ENCODE results near the gene LRP2. TPM values are rescaled to one million over a fixed set of nuclear protein-coding genes. Genes with fewer than 3 reads are reported as not detected.
A peak's percentile ranks its signal among the peaks of the same experiment; 100 is the strongest.

Gene LRP2
- total and polyA plus RNA-seq, 7 donors = 1.9 TPM; not detected in 6

- 77 to 85% methylated on average over 4 of the region's 4 CpGs for WGBS, 2 donors
- Histone ChIP-seq H3K36me3 (no peaks in the 10 kb centered on the region), H3K4me1 (no peaks in the 10 kb centered on the region), H3K27ac (no peak overlapping the region), H3K4me3 (no peak overlapping the region), H3K27me3 (no peaks in the 10 kb centered on the region), H3K9me3 (no peaks in the 10 kb centered on the region)
- intact Hi-C loops (cut with DNase I) = no loop called here
- TF ChIP-seq POLR2AphosphoS5 (IDR thresholded peaks at IDR 0.05) (no peak), CTCF (IDR thresholded peaks at IDR 0.05) (no peak), POLR2A (IDR thresholded peaks at IDR 0.05) (no peak), EP300 (IDR thresholded peaks at IDR 0.05) (no peak)
- DNase-seq = no peak
Observed at GRCh38 chr2:169372561-169372960, 10.2 kb upstream of the LRP2 start.

- intact Hi-C loops (cut with DNase I) = no loop called here
- TF ChIP-seq EP300 (IDR thresholded peaks at IDR 0.05) = no peak
- TF ChIP-seq CTCF (IDR thresholded peaks at IDR 0.05) = no peak
- no peak for TF ChIP-seq POLR2A (IDR thresholded peaks at IDR 0.05)
- no peak for TF ChIP-seq POLR2AphosphoS5 (IDR thresholded peaks at IDR 0.05)
Observed at GRCh38 chr2:169366066-169366465, 3.7 kb upstream of the LRP2 start.

GRCh38 chr2:169365029-169365480 lies 2.7 kb upstream of the LRP2 start:
- DNase-seq = no peak
- peaks cover 0 to 42% (median 40%) of the 10 kb centered on the region in 4 donors for H3K4me1 ChIP-seq
- H3K4me3 ChIP-seq = peak overlapping the region; percentile 26 to 54 (median 50)
- H3K27me3 ChIP-seq = peaks cover 10 to 32% (median 19%) of the 10 kb centered on the region in 3 donors
- TF ChIP-seq EP300 (IDR thresholded peaks at IDR 0.05) (no peak), POLR2AphosphoS5 (IDR thresholded peaks at IDR 0.05) (no peak), POLR2A (IDR thresholded peaks at IDR 0.05) (no peak), CTCF (IDR thresholded peaks at IDR 0.05) (no peak)
- intact Hi-C loops (cut with DNase I) = no loop called here
- no peaks in the 10 kb centered on the region for H3K36me3 ChIP-seq
- WGBS, 2 donors = 1 to 2% methylated on average over 4 of the region's 4 CpGs
- H3K9me3 ChIP-seq = no peaks in the 10 kb centered on the region
- H3K27ac ChIP-seq = no peak overlapping the region

More at GRCh38 chr2:169366066-169366465, 3.7 kb upstream of the LRP2 start:
- no peaks in the 10 kb centered on the region for H3K9me3 ChIP-seq
- no peaks in the 10 kb centered on the region for H3K36me3 ChIP-seq
- H3K4me3 ChIP-seq = no peak overlapping the region
- H3K27me3 ChIP-seq = peaks cover 10 to 28% (median 19%) of the 10 kb centered on the region in 3 donors
- H3K4me1 ChIP-seq = peaks cover 0 to 40% (median 39%) of the 10 kb centered on the region in 4 donors
- no peak for DNase-seq
- no peak overlapping the region for H3K27ac ChIP-seq

GRCh38 chr2:169363560-169364150 lies 1.3 kb upstream of the LRP2 start:
- no peaks in the 10 kb centered on the region for H3K9me3 ChIP-seq
- H3K4me1 ChIP-seq = peaks cover 0 to 42% (median 40%) of the 10 kb centered on the region in 4 donors
- H3K36me3 ChIP-seq = no peaks in the 10 kb centered on the region
- H3K4me3 ChIP-seq = peak overlapping the region; percentile 26 to 54 (median 50)
- TF ChIP-seq EP300 (IDR thresholded peaks at IDR 0.05) = no peak
- TF ChIP-seq POLR2AphosphoS5 (IDR thresholded peaks at IDR 0.05) = no peak
- TF ChIP-seq POLR2A (IDR thresholded peaks at IDR 0.05) = no peak
- TF ChIP-seq CTCF (IDR thresholded peaks at IDR 0.05) = no peak
- WGBS, 2 donors = 1% methylated on average over 26 of the region's 26 CpGs
- intact Hi-C loops (cut with DNase I) = no loop called here
- no peak for DNase-seq
- H3K27me3 ChIP-seq = peaks cover 10 to 32% (median 19%) of the 10 kb centered on the region in 3 donors
- H3K27ac ChIP-seq = no peak overlapping the region
